DND-41 (cell line): Measurements from ENCODE around the gene TMED10.

Experiments
- ATAC-seq: fragments of 200-7000 bp; cut with Tn5 transposase; 3 replicates; pipeline ENCODE4 v1.9.1; 2021; ENCODE audit warnings: low read depth; ENCODE audit not compliant: insufficient read depth
- DNase-seq: peaks from one replicate; pipeline ENCODE4 v3.0.0-alpha.2; 2020
- H2AFZ ChIP-seq: 2 replicates; pipeline ENCODE4 v1.6.0; 2012; ENCODE audit warnings: low read depth, low read length
- H3K27ac ChIP-seq: 2 replicates; pipeline ENCODE4 v1.5.1; 2012; ENCODE audit warnings: low read length, inconsistent platforms
- H3K27me3 ChIP-seq: fragments of 200-600 bp; sonication (generic); 2 replicates; pipeline ENCODE4 v1.6.0; 2012; ENCODE audit warnings: low read length, mild to moderate bottlenecking, inconsistent platforms; ENCODE audit not compliant: insufficient read depth, poor library complexity
- H3K36me3 ChIP-seq: 2 replicates; pipeline ENCODE4 v1.5.1; 2012; ENCODE audit warnings: low read length, inconsistent platforms; ENCODE audit not compliant: insufficient read depth
- H3K4me1 ChIP-seq: 2 replicates; pipeline ENCODE4 v1.5.1; 2012; ENCODE audit warnings: mild to moderate bottlenecking, low read length; ENCODE audit not compliant: insufficient read depth
- H3K4me2 ChIP-seq: 2 replicates; pipeline ENCODE4 v1.6.0; 2012; ENCODE audit warnings: mild to moderate bottlenecking, moderate library complexity, low read length, inconsistent platforms; ENCODE audit not compliant: insufficient read depth
- H3K4me3 ChIP-seq, 2 experiments: fragments of 200-600 bp in 1 of 2; shearing (Covaris generic) in 1 of 2; 2 replicates each; pipeline ENCODE4 v1.5.1; 2012 to 2016; ENCODE audit warnings: inconsistent platforms in 2 of 2, low read length in 2 of 2, mild to moderate bottlenecking in 2 of 2, low read depth in 1 of 2, moderate library complexity in 1 of 2
- H3K79me2 ChIP-seq: 2 replicates; pipeline ENCODE4 v1.6.0; 2012; ENCODE audit warnings: low read length, inconsistent platforms; ENCODE audit not compliant: insufficient read depth
- H3K9ac ChIP-seq: 2 replicates; pipeline ENCODE4 v1.6.0; 2012; ENCODE audit warnings: low read depth, mild to moderate bottlenecking, inconsistent platforms, low read length, moderate library complexity
- H3K9me3 ChIP-seq: 2 replicates; pipeline ENCODE4 v1.5.1; 2012; ENCODE audit warnings: low read length, moderate library complexity, mild to moderate bottlenecking, inconsistent platforms; ENCODE audit not compliant: insufficient read depth, severe bottlenecking
- H4K20me1 ChIP-seq: 2 replicates; pipeline ENCODE4 v1.6.0; 2012; ENCODE audit warnings: low read length; ENCODE audit not compliant: insufficient read depth
- EZH2 ChIP-seq: IDR thresholded peaks from 3 replicates; pipeline ENCODE4 v1.6.1; 2012; ENCODE audit warnings: borderline replicate concordance, low read depth, mild to moderate bottlenecking, moderate library complexity, low read length, inconsistent platforms; ENCODE audit not compliant: severe bottlenecking
- TF ChIP-seq, protein P1 (sequence below): IDR thresholded peaks from 2 replicates; pipeline ENCODE4 v1.5.1; 2012; ENCODE audit warnings: borderline replicate concordance, low read length, moderate library complexity, mild to moderate bottlenecking; ENCODE audit not compliant: poor library complexity, severe bottlenecking; ENCODE audit errors: extremely low read depth

The TMED10 gene

DNA sequence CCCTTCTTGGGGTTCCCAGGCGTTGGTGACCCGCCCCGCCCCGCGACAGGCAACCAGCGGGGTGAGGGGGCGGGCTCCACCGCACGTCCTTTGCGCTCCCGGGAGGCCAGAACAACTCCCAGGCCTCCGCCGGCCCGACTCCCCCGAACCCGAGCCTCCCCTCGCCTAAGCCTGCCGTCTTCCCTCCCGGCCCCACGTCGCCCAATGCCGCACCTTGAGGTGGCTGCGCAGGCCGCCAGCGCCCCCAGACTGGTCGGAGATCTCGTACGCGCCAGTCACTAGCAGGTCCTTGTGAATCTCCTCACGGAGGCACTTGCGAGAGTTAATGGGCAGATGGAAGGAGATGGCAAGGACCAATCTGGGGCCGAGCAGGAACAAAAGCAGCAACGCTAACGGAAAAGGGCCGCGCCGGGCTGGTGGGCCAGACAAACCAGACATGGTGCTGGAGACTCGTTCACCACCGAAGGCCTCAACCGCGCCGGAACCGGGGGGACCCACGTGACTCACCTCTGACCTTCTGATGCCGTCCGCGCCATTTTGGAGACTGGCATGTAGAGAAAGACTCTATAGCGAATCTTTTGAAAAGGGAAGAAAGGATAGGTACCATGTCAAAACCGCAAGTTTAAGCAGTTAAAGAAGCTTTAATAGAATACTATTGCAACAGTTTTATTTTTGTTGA, at the start of gene TMED10:
Gene TMED10 (minus strand): TSS at position 471 of the 679 bp plus-strand sequence. CDS start 33 bp downstream, at position 438.
- ATAC-seq: peak; percentile 79
- Histone ChIP-seq H3K79me2 (peaks cover 51% of the 10 kb centered on the region), H3K27ac (peak within 1 kb of the TSS; percentile 99), H4K20me1 (peaks cover 33% of the 10 kb centered on the region), H3K4me1 (peaks cover 37% of the 10 kb centered on the region), H3K4me2 (peak within 1 kb of the TSS; percentile 79), H3K36me3 (no peaks in the 10 kb centered on the region; the same call in 1 of the 2 replicates), H3K4me3 (peak within 1 kb of the TSS; percentile 63 to 98), H3K27me3 (peaks cover 3% of the 10 kb centered on the region), H3K9me3 (no peaks in the 10 kb centered on the region), H2AFZ (peak within 1 kb of the TSS; percentile 92), H3K9ac (peak within 1 kb of the TSS; percentile 97)
- DNase-seq: peak; percentile 88
- no peak for TF ChIP-seq EZH2
- TF ChIP-seq, protein P1, sequence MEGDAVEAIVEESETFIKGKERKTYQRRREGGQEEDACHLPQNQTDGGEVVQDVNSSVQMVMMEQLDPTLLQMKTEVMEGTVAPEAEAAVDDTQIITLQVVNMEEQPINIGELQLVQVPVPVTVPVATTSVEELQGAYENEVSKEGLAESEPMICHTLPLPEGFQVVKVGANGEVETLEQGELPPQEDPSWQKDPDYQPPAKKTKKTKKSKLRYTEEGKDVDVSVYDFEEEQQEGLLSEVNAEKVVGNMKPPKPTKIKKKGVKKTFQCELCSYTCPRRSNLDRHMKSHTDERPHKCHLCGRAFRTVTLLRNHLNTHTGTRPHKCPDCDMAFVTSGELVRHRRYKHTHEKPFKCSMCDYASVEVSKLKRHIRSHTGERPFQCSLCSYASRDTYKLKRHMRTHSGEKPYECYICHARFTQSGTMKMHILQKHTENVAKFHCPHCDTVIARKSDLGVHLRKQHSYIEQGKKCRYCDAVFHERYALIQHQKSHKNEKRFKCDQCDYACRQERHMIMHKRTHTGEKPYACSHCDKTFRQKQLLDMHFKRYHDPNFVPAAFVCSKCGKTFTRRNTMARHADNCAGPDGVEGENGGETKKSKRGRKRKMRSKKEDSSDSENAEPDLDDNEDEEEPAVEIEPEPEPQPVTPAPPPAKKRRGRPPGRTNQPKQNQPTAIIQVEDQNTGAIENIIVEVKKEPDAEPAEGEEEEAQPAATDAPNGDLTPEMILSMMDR: peak; percentile 22

DNA sequence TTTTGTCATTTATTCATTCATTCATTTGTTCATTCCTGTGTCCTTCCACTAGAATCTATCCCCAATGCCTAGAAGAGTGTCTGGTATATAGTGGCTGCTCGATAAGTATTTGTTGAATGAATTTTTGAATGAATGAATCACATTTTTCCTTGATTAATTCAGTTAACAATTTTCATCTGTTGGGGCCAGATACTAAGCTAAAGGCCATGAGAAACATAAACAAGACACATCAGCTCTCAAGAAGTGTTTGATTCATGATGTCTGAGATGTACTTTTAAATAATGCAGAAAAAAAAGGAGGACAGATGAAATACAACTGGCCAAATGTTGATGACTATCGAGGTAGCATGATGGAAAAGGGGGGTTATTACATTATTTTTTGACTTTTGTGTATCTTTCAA, 48.1 kb upstream of the TMED10 start:
- Histone ChIP-seq H4K20me1 (no peaks in the 10 kb centered on the region), H2AFZ (no peak overlapping the region), H3K79me2 (no peaks in the 10 kb centered on the region), H3K27me3 (no peaks in the 10 kb centered on the region), H3K27ac (no peak overlapping the region), H3K36me3 (no peaks in the 10 kb centered on the region), H3K4me2 (no peak overlapping the region), H3K9me3 (no peaks in the 10 kb centered on the region), H3K4me1 (peaks cover 7% of the 10 kb centered on the region), H3K4me3 (no peak overlapping the region), H3K9ac (no peak overlapping the region)
- ATAC-seq (no peak), DNase-seq (no peak)
- TF ChIP-seq, protein P1: no peak
- TF ChIP-seq EZH2: no peak

DNA sequence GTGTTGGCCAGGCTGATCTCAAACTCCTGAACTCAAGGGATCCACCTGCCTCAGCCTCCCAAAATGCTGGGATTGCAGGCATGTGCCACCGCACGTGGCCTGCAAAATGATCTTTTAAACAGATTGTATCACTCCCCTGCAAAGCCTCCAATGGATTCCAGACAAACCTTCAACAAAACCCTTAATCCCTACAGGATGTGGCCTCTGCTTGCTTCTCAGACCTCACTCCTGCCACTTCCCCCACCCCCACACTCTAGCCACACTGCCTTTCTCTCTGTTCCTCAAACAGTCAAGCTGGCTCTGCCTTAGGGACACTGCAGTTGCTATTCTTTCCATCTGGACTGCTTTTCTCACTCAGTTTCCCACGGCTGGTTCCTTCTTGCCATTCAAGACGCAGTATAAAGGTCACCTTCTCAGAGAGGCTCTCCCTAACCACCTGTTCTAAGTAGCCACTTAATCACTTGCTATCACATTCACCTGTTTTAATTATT, 47.3 kb upstream of the TMED10 start:
- ATAC-seq: peak; percentile 75
- TF ChIP-seq, protein P1: no peak
- no peak for TF ChIP-seq EZH2
- H3K27me3 ChIP-seq: no peaks in the 10 kb centered on the region
- DNase-seq: peak; percentile 46
- H3K79me2 ChIP-seq: no peaks in the 10 kb centered on the region
- H4K20me1 ChIP-seq: no peaks in the 10 kb centered on the region
- H3K27ac ChIP-seq: no peak overlapping the region
- H3K4me1 ChIP-seq: peaks cover 7% of the 10 kb centered on the region
- H3K36me3 ChIP-seq: no peaks in the 10 kb centered on the region
- H3K9me3 ChIP-seq: no peaks in the 10 kb centered on the region
- no peak overlapping the region for H3K4me2 ChIP-seq
- no peak overlapping the region for H3K4me3 ChIP-seq
- H2AFZ ChIP-seq: no peak overlapping the region
- H3K9ac ChIP-seq: no peak overlapping the region
